NCI-H1105 (cell line): ENCODE measurements around the gene STRBP.

Experiments used
- DNase-seq: peaks from one replicate; lab custom pipeline; 2025; lab: John Stamatoyannopoulos, UW

The STRBP gene

GRCh38 chr9:123129423-123129822, 139.0 kb downstream of the STRBP start:
- DNase-seq: no peak

DNA sequence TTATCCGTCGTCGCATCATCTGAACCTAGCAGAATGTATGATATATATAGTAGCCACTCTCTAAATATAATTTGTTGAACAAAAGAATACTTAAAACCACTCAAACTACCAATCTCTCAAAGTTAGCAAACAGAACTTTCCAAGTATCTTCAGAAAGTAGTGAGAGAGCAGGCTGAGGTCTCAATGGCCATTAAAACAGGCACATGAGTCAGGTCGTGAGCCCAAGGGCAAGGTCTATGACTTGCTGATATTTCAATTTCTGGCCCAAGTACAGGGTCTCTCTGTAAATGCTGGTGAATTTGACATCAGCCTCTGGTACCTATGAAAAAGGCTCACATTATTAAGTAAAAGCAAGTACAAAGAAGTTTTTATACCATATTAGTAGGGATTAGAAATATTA, 139.8 kb downstream of the STRBP start:
- no peak for DNase-seq

- no peak for DNase-seq
Observed at GRCh38 chr9:123127512-123128075, 140.8 kb downstream of the STRBP start.

- DNase-seq: no peak
Observed at GRCh38 chr9:123121457-123121856, 146.9 kb downstream of the STRBP start.

DNA sequence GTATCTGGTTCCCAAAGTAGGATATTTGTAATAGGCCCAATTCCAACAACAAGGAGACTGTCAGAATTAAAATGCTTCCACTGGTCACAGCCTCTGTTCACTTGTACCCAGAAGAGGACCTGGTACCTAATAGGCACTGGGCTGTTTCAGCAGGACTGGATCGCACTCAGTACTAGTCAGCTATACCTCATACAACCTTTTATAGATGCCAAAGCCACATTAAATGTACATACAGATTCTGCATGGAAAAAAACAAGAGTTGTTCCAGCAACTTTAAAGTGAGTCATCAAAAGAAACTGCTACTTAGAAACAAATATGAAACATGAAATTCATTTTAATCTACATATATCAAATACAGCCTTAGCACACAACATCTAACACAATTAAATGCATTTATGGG, 147.4 kb downstream of the STRBP start:
- DNase-seq: no peak

GRCh38 chr9:123120131-123120530, 148.3 kb downstream of the STRBP start:
- no peak for DNase-seq

DNA sequence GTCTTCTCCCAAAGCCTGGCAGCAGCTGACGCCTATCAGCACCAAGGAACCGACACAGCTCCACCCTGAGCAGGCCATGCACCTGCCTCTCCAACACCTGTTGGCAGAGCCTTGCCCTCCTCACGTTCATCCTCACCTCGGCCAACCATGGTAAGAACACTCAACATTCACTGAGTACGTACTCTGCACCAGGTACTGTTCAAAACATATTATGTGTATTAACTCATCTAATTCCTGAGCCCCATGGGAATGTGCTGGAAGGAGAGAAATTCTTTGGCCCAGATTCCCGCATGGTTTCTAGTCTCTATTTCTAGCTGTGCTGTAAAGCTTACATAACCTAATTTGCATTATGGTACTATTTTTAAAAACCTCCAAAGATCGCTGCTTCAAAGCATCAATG, 148.8 kb downstream of the STRBP start:
- no peak for DNase-seq

- no peak for DNase-seq
Observed at GRCh38 chr9:123116036-123116435, 152.3 kb downstream of the STRBP start.

DNA sequence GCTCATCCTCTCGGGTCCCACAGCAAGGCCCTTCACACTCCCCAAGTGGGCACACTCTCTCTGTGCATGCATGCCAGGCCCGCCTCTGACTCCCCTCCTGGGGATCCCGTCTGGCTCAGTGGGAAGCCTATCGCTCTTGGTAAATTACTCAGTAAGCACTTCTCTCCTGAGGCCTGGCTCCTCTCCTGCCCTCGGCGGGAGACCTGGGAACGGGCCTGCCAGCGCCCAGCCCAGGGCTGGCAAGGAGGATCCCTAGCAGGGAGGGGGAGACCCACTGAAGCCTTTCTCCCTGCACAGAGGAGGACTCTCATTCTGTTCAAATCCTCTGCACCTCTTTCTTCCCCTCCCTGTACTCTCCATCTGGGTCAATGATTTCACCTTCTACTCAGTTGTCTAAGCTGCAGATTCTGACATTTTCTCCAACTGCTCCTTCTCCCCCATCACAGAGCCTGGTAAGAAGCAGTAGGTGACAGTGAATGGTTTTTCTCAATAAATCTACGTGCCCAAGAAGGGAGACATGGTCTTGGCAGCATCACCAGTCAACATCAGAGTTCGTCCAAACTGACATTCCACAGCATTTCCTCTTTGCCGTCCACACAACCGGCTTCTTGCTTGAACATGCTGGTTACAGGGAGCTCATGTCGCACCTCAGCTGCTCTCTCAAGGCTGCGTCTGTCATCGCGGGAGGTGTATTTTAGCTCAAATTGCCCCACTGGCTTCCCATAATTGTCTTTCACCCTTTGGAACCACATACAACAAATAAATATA, 153.1 kb downstream of the STRBP start:
- no peak for DNase-seq

DNA sequence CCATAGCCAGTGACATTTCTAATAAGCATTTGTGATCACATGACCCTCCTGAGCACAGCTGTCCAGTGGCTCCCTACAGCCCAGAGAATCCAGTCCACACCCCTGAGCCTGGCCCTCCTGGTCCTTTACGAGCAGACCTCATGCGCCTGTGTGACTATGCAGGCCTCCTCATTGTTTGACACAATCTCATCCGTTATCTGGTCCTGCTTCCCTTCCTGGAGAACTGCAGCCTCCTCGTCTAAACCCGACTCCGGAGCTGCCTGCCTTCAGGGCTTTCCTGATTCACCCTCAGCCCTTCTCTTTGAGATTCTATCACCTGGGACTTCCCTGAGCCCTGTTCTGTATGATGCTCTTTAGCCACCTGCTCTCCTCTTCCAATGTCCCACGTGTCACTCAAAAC, 155.2 kb downstream of the STRBP start:
- DNase-seq: no peak

DNA sequence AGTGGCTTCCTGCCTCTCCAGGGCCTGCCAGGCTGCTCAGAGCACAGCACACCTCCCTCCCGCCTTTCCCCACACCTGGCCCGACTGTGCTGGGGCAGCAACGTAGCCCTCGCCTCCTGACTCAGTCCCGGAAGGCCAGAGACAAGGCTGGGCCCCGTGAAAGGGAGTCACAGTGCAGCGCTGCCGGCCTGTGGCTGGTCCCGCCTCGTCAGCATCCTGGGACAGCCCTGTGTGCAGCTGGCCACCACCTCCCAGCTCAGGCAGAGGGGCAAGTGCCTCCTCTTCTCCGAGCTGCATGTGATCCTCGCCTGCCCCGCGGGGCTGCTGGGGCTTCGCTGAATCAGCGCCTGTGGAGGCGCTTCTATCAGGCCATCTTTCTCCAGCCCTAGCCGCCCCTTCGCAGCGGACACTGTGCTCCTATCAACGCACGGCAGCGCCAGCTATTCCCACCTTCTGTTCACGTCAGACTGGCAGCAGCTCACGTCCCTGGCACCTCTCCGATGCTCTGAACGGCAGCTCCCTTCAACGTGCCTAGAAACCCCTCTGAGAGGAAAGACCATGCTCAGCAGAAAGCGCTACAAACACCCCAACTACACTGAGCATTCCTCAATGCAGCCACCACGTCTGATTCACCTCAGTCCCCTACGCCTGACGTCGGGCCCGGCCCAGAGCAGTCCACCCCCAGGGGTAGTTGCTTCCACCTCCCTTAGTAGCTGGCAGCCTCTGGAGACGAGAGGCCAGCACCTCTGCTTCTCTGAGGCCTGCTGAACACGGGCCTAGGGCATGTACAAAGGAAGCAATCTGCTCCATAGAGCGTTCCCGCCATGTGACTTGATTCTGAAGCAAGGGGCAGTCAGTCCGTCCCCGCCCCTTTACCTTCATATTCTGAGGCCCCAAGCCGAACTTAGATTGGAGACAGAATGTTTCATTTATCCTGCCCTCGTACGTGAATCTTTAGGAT, 156.1 kb downstream of the STRBP start:
- no peak for DNase-seq

DNA sequence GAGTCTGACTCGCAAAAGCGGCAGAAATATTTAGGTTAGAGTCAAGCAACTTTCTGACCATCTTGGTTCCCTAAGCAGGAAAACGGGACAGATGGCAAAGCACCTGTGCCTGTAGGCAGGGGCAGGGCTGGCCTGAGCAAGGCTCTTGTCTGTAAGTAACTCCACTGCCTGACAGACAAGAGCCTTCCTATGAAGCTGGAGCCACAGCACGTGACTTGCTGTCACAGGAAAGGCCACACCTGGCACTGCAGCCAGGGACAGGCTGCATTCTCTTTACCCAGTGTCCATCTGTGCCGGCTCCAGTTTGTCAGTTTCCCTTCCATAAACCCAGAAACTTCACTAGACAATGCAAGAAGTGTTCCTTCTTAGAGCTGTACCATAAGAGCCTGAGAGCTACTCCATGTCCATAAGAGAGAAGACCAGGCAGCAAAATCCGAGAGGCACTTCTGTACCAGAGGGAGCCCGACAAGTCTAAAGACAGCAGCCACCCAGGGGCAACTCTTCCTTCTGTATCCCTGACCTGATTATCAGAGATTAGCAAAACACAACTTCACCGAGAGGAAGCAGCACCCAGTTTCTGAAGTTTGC, 156.9 kb downstream of the STRBP start:
- DNase-seq: no peak

DNA sequence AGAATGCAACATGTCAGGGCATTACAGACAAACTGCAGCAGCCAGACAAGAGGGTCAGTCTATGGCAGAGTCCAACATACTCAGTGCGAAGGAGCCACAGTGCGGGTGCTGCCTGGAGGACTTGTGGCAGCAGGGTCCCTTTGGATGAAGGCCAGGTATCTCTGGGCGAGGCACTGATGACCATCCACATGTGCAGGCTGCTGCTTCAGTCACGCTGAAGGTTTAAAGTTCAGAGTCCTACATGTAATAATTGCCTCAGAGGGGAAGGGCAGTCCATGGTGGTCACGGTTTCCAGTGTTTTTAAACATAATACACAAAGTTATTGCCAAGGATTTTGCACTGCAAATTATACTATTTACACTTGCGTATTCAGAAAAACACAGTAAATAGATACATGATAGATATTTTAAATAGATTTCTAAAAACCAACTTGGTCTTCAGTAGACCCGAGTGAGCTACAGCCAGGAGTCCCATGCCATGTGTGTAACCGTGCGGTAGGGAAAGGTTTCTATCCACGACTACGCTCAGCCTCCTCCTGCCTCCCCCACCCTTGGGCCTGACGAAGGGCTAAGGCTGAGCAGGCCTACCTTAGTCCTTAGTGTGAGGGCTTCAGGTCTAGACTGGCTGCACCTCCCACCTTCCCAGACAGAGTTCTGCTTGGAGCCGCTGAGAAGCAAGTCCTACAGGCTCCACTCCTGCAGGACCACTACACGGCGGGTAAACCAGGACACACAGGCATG, 158.7 kb downstream of the STRBP start:
- no peak for DNase-seq

DNA sequence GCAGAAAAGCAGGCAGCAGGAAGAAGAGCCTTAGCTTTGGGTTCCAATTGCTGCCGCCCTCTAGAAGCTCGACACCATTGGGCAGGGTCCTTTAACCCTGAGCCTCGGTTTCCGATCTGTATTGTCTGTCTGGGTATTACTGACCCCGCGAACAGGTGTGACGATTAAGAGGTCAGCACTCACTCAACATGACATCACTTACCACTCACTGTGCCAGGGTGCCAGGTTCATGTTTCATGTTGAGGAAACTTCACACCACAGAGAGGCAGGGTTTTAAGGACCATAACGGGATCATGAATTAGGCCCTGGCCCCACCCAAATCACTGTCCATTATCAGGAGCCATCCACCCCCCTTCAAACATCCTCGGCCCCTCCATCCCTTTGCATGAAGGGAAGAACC, 159.4 kb downstream of the STRBP start:
- no peak for DNase-seq

- no peak for DNase-seq
Observed at GRCh38 chr9:123107639-123108285, 160.6 kb downstream of the STRBP start.

GRCh38 chr9:123105490-123105889, 162.9 kb downstream of the STRBP start:
- no peak for DNase-seq

DNA sequence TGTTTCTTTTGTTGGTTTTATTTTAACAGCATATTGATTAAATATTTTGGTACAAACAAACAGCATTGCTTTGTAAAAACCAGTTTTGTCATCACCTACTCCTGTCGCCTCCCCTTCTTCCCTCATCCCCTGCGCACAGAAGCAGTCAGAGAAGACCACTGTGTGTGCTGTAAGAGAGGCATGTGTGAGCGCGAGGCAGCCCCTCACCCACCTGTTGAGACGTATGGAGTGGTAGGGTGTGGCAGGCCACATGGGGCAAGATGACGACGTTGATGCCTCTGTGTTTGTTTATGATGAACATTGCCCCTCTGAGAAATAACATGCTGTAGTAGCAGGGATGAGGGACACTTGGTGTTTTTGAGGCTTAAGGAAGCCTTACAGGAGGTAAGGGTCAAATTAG, 163.6 kb downstream of the STRBP start:
- DNase-seq: no peak

DNA sequence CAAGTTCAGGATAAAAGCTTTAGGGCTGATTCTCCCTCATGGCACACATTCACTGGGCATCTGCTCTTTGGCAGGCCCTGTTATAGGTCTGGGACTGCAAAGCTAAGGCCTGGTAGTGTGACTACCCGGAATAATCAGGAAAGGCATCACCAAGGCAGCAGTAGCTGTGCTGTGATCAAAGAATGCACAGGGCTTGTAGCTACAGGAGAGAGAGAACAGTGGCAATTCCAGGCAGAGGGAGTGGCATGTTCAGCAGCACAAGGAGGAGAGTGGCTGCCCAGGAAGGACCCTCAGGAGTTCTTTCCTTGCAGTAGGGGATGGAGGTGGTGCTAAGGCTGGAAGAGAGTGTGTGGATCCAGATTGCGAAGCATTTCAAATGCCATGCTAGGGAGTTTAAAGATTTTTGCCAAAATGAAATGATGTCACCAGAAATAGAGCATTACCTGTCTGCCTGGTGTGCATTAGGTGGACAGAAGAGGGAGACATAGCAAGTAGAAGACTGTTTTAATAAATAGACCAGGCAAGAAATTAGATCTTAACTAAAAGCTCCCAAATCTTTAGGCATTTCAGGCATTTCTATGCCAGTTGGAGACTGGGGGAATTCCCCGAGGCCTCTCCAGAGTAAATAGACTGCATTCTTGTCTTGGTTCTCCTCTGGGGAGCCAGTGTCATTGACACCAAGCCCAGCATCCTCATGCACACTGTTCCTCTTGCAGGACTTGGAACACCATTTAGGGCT, 165.8 kb downstream of the STRBP start:
- DNase-seq: no peak

GRCh38 chr9:123099548-123099947, 168.8 kb downstream of the STRBP start:
- DNase-seq: no peak

GRCh38 chr9:123099042-123099441, 169.3 kb downstream of the STRBP start:
- DNase-seq: no peak

DNA sequence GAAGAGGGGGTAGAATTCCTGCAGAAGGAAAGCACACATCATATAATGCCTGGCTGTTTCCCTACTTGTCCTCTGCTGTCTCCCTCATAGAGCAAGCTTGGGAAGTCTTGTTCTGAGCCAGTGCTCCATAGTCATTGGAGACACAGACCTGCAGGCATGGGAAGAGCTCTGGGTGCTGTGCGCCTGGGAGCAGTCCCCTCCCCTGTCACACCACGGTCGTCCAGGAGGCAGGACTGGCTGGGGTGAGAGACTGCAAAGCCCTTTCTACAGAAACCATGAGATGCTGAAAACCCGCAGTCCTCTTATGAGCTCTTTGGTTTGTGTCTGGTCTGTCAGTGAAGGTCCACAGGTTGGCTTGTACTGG, 170.3 kb downstream of the STRBP start:
- DNase-seq: no peak
